Adrenal gland (tissue), 12 donors: ENCODE results near the gene SYT14. TPM values are rescaled to one million over a fixed set of nuclear protein-coding genes. Genes with fewer than 3 reads are reported as not detected.

ENCODE experiments used
- DNase-seq, 7 donors: peaks; one replicate each; pipeline ENCODE4 v3.0.0-alpha.2; 2019 to 2020
- H3K27ac ChIP-seq, 5 donors: fragments of 200-600 bp; sonication (generic) in 4 of 5; 1 replicate in 3 of 5; 2 replicates in 2 of 5; pipeline versions ENCODE4 v1.5.1 to v1.8.0; 2016 to 2020; ENCODE audit warnings: mild to moderate bottlenecking in 1 of 5
- H3K27me3 ChIP-seq: fragments of 200-600 bp; 2 replicates; pipeline ENCODE4 v1.8.0; 2021
- H3K36me3 ChIP-seq, 2 donors: fragments of 200-600 bp; replicated peaks in 1 of 2; 1 replicate in 1 of 2; 2 replicates in 1 of 2; pipeline versions ENCODE4 v1.5.1 to v1.8.0; 2018 to 2022
- H3K4me1 ChIP-seq, 2 donors: fragments of 200-600 bp; replicated peaks in 1 of 2; 1 replicate in 1 of 2; 2 replicates in 1 of 2; pipeline versions ENCODE4 v1.5.1 to v1.8.0; 2018 to 2021
- H3K4me3 ChIP-seq, 4 donors: fragments of 200-600 bp; sonication (generic) in 3 of 4; one replicate each; pipeline ENCODE4 v1.5.1; 2016 to 2018
- H3K9me3 ChIP-seq, 3 donors: fragments of 200-600 bp; sonication (generic) in 1 of 3; replicated peaks in 1 of 3; 1 replicate in 2 of 3; 2 replicates in 1 of 3; pipeline versions ENCODE4 v1.5.1 to v1.8.0; 2016 to 2021
- CTCF ChIP-seq, 6 experiments: fragments of 450-650 bp in 4 of 6; fragments of 200-600 bp in 2 of 6; sonication (generic) in 1 of 6; IDR thresholded peaks; 1 replicate in 5 of 6; 2 replicates in 1 of 6; pipeline versions ENCODE4 v1.5.1 to v1.8.0; 2016 to 2021; ENCODE audit warnings: antibody characterized with exemption in 6 of 6, mild to moderate bottlenecking in 2 of 6, moderate library complexity in 1 of 6
- POLR2A ChIP-seq, 2 donors: fragments of 450-650 bp; IDR thresholded peaks; one replicate each; pipeline ENCODE4 v1.6.1; 2017; ENCODE audit warnings: antibody characterized with exemption in 2 of 2, mild to moderate bottlenecking in 2 of 2, moderate library complexity in 1 of 2
- WGBS, 4 donors: extraction: QIAGEN DNeasy Blood & Tissue Kit in 2 of 4; methylation state at CpG; one replicate each; pipeline versions ENCODE4 v1.1.5 to v1.1.7; 2013 to 2017; 5-methylcytosine and 5-hydroxymethylcytosine counted together
- intact Hi-C, 2 donors: fragments of 100-400 bp; cut with DNase I; formaldehyde crosslinking; loops; one replicate each; pipeline versions ENCODE4 v1.14.1 to v1.15.0; 2022 to 2023
- polyA plus RNA-seq, 3 donors: library from polyadenylated mRNA; stranded (reverse); fragments of 200-250 nt in 2 of 3; fragments of 350-450 nt in 1 of 3; fragmentation: Illumina TruSeq in 1 of 3; extraction: RNeasy Lipid Tissue Mini Kit (QIAGEN cat#74804) in 1 of 3; gene quantifications; one replicate each; pipeline ENCODE4 v1.2.3, GENCODE V29; 2013 to 2014
- total RNA-seq, 9 donors: library from RNA; depleted of rRNA in 4 of 9; stranded (reverse); fragments of >200 nt in 4 of 9; fragments of 120-200 nt in 1 of 9; fragmentation: NEBNext Ultra II Directional in 1 of 9; extraction: Animal tissue kit (Norgen Biotek cat#: 25700) in 1 of 9; gene quantifications; one replicate each; pipeline versions ENCODE4 v1.1.0 to v1.2.4, GENCODE V29; 2013 to 2023
- donor health status: healthy with polysubstance abuse.
- donor health status: Bipolar disorder and iron deficiency.
- donor health status: DM: yes; HTN: yes; CAD: no.
- donor health status: DM: no; HTN: no; CAD: no.
- donor health status: DM: no; HTN: no; CAD: no.
- donor health status: DM: yes; HTN: yes; CAD: no.

The SYT14 gene
- total and polyA plus RNA-seq, 12 donors, result 0.57 to 8.1 (median 3.5) TPM

- H3K4me1 ChIP-seq, result no peaks in the 10 kb centered on the region
- 49 to 73% (median 63%) methylated on average over 4 of the region's 4 CpGs for WGBS, 4 donors
- peaks cover 9% of the 10 kb centered on the region for H3K27me3 ChIP-seq
- no peak overlapping the region for H3K27ac ChIP-seq
- no peaks in the 10 kb centered on the region for H3K9me3 ChIP-seq
- no peak overlapping the region for H3K4me3 ChIP-seq
- intact Hi-C loops, result no loop called here
- TF ChIP-seq POLR2A (IDR thresholded peaks at IDR 0.05) (no peak), CTCF (IDR thresholded peaks at IDR 0.05) (no peak)
- DNase-seq, result no peak
- no peaks in the 10 kb centered on the region for H3K36me3 ChIP-seq
Observed at GRCh38 chr1:210218047-210218446, 280.0 kb downstream of the SYT14 start.

Other genes with a start within 250 kb of the SYT14 start
- 10 to 100 TPM in 5 of 9 donors, 1 to 10 TPM in 3, under 1 TPM in 1; 0.17 to 29.6 (median 11.7) TPM for gene HSD11B1, start 233.4 kb upstream of the SYT14 start, total RNA-seq
- gene HSD11B1, start 233.4 kb upstream of the SYT14 start, polyA plus RNA-seq, result 1 to 10 TPM; 4.1 to 8.2 (median 4.7) TPM
- 1 to 10 TPM in 8 of 9 donors, under 1 TPM in 1; 0.88 to 9.8 (median 2.0) TPM for gene TRAF3IP3, start 182.2 kb upstream of the SYT14 start, total RNA-seq
- gene TRAF3IP3, start 182.2 kb upstream of the SYT14 start, polyA plus RNA-seq, result 1 to 10 TPM; 1.0 to 3.8 (median 2.2) TPM
- gene C1orf74, start 153.7 kb upstream of the SYT14 start, total RNA-seq, result 1 to 10 TPM; 1.1 to 5.4 (median 2.3) TPM
- gene C1orf74, start 153.7 kb upstream of the SYT14 start, polyA plus RNA-seq, result 1 to 10 TPM in 2 of 3 donors, under 1 TPM in 1; 0.98 to 4.0 (median 1.0) TPM
- gene IRF6, start 132.1 kb upstream of the SYT14 start, total RNA-seq, result 10 to 100 TPM in 8 of 9 donors, 1 to 10 TPM in 1; 8.1 to 60.2 (median 35.9) TPM
- 1 to 10 TPM; 5.4 to 9.8 (median 8.5) TPM for gene IRF6, start 132.1 kb upstream of the SYT14 start, polyA plus RNA-seq
- gene UTP25, start 110.2 kb upstream of the SYT14 start, total RNA-seq, result 10 to 100 TPM in 2 of 9 donors, 1 to 10 TPM in 7; 5.3 to 11.6 (median 8.1) TPM
- gene UTP25, start 110.2 kb upstream of the SYT14 start, polyA plus RNA-seq, result 1 to 10 TPM; 2.2 to 8.8 (median 2.4) TPM